HEK293 (cell line): Measurements from ENCODE around the gene SAMD4A.

Experiments
- CTCF ChIA-PET: fragments of 350-600 bp; formaldehyde crosslinking; extraction: SDS; loops from one replicate; lab custom pipeline; 2021; ENCODE audit warnings: antibody characterized with exemption; lab: Yijun Ruan, JAX
- POLR2A ChIA-PET: fragments of 300-600 bp; formaldehyde crosslinking; extraction: SDS; loops from one replicate; lab custom pipeline; 2020; ENCODE audit warnings: antibody characterized with exemption, inconsistent platforms; lab: Yijun Ruan, JAX
- H3K27ac ChIP-seq: fragments of 200-500 bp; sonication (Bioruptor generic); 2 replicates; pipeline ENCODE4 v1.5.1; 2014; ENCODE audit warnings: low read depth, low read length, control low read depth, inconsistent platforms; ENCODE audit errors: extremely low read depth
- H3K36me3 ChIP-seq, 2 experiments: fragments of 200-500 bp in 1 of 2; sonication (Bioruptor generic) in 1 of 2; 1 replicate in 1 of 2; 2 replicates in 1 of 2; pipeline ENCODE4 v1.5.1; 2014 to 2017; ENCODE audit warnings: inconsistent platforms in 2 of 2, low read length in 2 of 2; ENCODE audit not compliant: control insufficient read depth in 2 of 2, insufficient read depth in 1 of 2
- H3K4me1 ChIP-seq: fragments of 200-500 bp; sonication (Bioruptor generic); 2 replicates; pipeline ENCODE4 v1.5.1; 2014; ENCODE audit warnings: mild to moderate bottlenecking, low read length, inconsistent platforms; ENCODE audit not compliant: control insufficient read depth, insufficient read depth
- H3K4me3 ChIP-seq: 2 replicates; pipeline ENCODE4 v1.5.1; 2011; ENCODE audit warnings: low read depth, mild to moderate bottlenecking, control low read depth, low read length, moderate library complexity
- H3K9me3 ChIP-seq: fragments of 200-500 bp; sonication (Bioruptor generic); 2 replicates; pipeline ENCODE4 v1.5.1; 2014; ENCODE audit warnings: low read depth, low read length, inconsistent platforms; ENCODE audit not compliant: control insufficient read depth, insufficient read depth
- KLF1 ChIP-seq: fragments of 450-650 bp; formaldehyde crosslinking; IDR thresholded peaks from 2 replicates; pipeline ENCODE4 v1.5.1; 2016; ENCODE audit warnings: missing biosample characterization, missing genetic modification characterization
- ZNF184 ChIP-seq: fragments of 450-650 bp; IDR thresholded peaks from 2 replicates; pipeline ENCODE4 v1.5.1; 2018; ENCODE audit warnings: missing biosample characterization, mild to moderate bottlenecking, missing genetic modification characterization
- ZNF239 ChIP-seq: fragments of 450-650 bp; formaldehyde crosslinking; IDR thresholded peaks from 2 replicates; pipeline ENCODE4 v1.5.1; 2016; ENCODE audit warnings: missing biosample characterization, missing genetic modification characterization
- ZNF354C ChIP-seq: fragments of 450-650 bp; formaldehyde crosslinking; IDR thresholded peaks from 2 replicates; pipeline ENCODE4 v1.5.1; 2016; ENCODE audit warnings: missing biosample characterization, missing genetic modification characterization, low read depth, borderline replicate concordance
- ZNF398 ChIP-seq: fragments of 450-650 bp; formaldehyde crosslinking; IDR thresholded peaks from 2 replicates; pipeline ENCODE4 v1.5.1; 2017; ENCODE audit warnings: missing biosample characterization, missing genetic modification characterization
- ZNF513 ChIP-seq: fragments of 450-650 bp; IDR thresholded peaks from 2 replicates; pipeline ENCODE4 v1.5.1; 2018; ENCODE audit warnings: missing biosample characterization, missing genetic modification characterization
- ZNF521 ChIP-seq: fragments of 450-650 bp; formaldehyde crosslinking; IDR thresholded peaks from 2 replicates; pipeline ENCODE4 v1.5.1; 2017; ENCODE audit warnings: missing biosample characterization, mild to moderate bottlenecking, missing genetic modification characterization
- ZNF549 ChIP-seq: fragments of 450-650 bp; IDR thresholded peaks from 2 replicates; pipeline ENCODE4 v1.5.1; 2018; ENCODE audit warnings: missing biosample characterization, missing genetic modification characterization, mild to moderate bottlenecking, inconsistent platforms, moderate library complexity
- ZNF561 ChIP-seq: fragments of 450-650 bp; IDR thresholded peaks from 2 replicates; pipeline ENCODE4 v1.5.1; 2018; ENCODE audit warnings: missing biosample characterization, missing genetic modification characterization, borderline replicate concordance
- ZNF571 ChIP-seq: fragments of 450-650 bp; formaldehyde crosslinking; IDR thresholded peaks from 2 replicates; pipeline ENCODE4 v1.5.0; 2017; ENCODE audit warnings: missing biosample characterization, missing genetic modification characterization
- ZNF658 ChIP-seq: fragments of 450-650 bp; formaldehyde crosslinking; IDR thresholded peaks from 2 replicates; pipeline ENCODE4; 2016; ENCODE audit warnings: missing biosample characterization, missing genetic modification characterization
- ZNF747 ChIP-seq: fragments of 450-650 bp; formaldehyde crosslinking; IDR thresholded peaks from 2 replicates; pipeline ENCODE4 v1.5.1; 2016; ENCODE audit warnings: missing biosample characterization, missing genetic modification characterization
- ZSCAN30 ChIP-seq: fragments of 450-650 bp; IDR thresholded peaks from 2 replicates; pipeline ENCODE4 v1.5.1; 2018; ENCODE audit warnings: missing biosample characterization, mild to moderate bottlenecking, missing genetic modification characterization, moderate library complexity
- TF ChIP-seq, protein P1 (sequence below): fragments of 450-650 bp; formaldehyde crosslinking; IDR thresholded peaks from 2 replicates; pipeline ENCODE4 v1.5.0; 2017; ENCODE audit warnings: missing biosample characterization, missing genetic modification characterization, borderline replicate concordance
- TF ChIP-seq, protein P2 (sequence below): fragments of 450-650 bp; formaldehyde crosslinking; IDR thresholded peaks from 2 replicates; pipeline ENCODE4 v1.5.1; 2016; ENCODE audit warnings: missing biosample characterization, missing genetic modification characterization, low read depth
- TF ChIP-seq, protein P3 (sequence below): fragments of 450-650 bp; formaldehyde crosslinking; IDR thresholded peaks from 2 replicates; pipeline ENCODE4 v1.5.1; 2016; ENCODE audit warnings: missing biosample characterization, missing genetic modification characterization, low read depth

SAMD4A gene

GRCh38 chr14:54789166-54789565 lies 222.2 kb downstream of the SAMD4A start:
- POLR2A ChIA-PET = no interaction called here
- CTCF ChIA-PET = interaction anchor here (0.6 to 1.2 kb wide), 2 partner anchors 15 to 293 kb away, joined by 3 to 4 read pairs; no protein-coding TSS in a partner anchor
- no peak overlapping the region for H3K27ac ChIP-seq
- TF ChIP-seq, protein P1, sequence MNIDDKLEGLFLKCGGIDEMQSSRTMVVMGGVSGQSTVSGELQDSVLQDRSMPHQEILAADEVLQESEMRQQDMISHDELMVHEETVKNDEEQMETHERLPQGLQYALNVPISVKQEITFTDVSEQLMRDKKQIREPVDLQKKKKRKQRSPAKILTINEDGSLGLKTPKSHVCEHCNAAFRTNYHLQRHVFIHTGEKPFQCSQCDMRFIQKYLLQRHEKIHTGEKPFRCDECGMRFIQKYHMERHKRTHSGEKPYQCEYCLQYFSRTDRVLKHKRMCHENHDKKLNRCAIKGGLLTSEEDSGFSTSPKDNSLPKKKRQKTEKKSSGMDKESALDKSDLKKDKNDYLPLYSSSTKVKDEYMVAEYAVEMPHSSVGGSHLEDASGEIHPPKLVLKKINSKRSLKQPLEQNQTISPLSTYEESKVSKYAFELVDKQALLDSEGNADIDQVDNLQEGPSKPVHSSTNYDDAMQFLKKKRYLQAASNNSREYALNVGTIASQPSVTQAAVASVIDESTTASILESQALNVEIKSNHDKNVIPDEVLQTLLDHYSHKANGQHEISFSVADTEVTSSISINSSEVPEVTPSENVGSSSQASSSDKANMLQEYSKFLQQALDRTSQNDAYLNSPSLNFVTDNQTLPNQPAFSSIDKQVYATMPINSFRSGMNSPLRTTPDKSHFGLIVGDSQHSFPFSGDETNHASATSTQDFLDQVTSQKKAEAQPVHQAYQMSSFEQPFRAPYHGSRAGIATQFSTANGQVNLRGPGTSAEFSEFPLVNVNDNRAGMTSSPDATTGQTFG (tag by site-specific recombination) = no peak
- TF ChIP-seq ZNF549 (no peak), ZNF571 (tag by site-specific recombination) (no peak), ZNF354C (tag by site-specific recombination) (no peak), ZNF561 (tag by site-specific recombination) (no peak), ZNF521 (no peak), ZNF513 (tag by site-specific recombination) (no peak), ZNF747 (tag by site-specific recombination) (no peak), ZNF398 (no peak), ZNF239 (tag by site-specific recombination) (no peak), KLF1 (tag by site-specific recombination) (no peak), ZNF184 (no peak), ZSCAN30 (tag by site-specific recombination) (no peak), ZNF658 (tag by site-specific recombination) (no peak)
- TF ChIP-seq, protein P2, sequence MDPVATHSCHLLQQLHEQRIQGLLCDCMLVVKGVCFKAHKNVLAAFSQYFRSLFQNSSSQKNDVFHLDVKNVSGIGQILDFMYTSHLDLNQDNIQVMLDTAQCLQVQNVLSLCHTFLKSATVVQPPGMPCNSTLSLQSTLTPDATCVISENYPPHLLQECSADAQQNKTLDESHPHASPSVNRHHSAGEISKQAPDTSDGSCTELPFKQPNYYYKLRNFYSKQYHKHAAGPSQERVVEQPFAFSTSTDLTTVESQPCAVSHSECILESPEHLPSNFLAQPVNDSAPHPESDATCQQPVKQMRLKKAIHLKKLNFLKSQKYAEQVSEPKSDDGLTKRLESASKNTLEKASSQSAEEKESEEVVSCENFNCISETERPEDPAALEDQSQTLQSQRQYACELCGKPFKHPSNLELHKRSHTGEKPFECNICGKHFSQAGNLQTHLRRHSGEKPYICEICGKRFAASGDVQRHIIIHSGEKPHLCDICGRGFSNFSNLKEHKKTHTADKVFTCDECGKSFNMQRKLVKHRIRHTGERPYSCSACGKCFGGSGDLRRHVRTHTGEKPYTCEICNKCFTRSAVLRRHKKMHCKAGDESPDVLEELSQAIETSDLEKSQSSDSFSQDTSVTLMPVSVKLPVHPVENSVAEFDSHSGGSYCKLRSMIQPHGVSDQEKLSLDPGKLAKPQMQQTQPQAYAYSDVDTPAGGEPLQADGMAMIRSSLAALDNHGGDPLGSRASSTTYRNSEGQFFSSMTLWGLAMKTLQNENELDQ (tag by site-specific recombination) = no peak
- TF ChIP-seq, protein P3, sequence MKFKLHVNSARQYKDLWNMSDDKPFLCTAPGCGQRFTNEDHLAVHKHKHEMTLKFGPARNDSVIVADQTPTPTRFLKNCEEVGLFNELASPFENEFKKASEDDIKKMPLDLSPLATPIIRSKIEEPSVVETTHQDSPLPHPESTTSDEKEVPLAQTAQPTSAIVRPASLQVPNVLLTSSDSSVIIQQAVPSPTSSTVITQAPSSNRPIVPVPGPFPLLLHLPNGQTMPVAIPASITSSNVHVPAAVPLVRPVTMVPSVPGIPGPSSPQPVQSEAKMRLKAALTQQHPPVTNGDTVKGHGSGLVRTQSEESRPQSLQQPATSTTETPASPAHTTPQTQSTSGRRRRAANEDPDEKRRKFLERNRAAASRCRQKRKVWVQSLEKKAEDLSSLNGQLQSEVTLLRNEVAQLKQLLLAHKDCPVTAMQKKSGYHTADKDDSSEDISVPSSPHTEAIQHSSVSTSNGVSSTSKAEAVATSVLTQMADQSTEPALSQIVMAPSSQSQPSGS (tag by site-specific recombination) = no peak
- no peaks in the 10 kb centered on the region; the same call in 1 of the 2 replicates for H3K4me1 ChIP-seq
- peaks cover 0 to 11% of the 10 kb centered on the region in 2 experiments; a peak in 1 of 3 replicates for H3K36me3 ChIP-seq
- no peaks in the 10 kb centered on the region for H3K9me3 ChIP-seq
- H3K4me3 ChIP-seq = no peak overlapping the region
